OCI-LY1 (cell line): ENCODE data around the gene CAMK2D.

Source experiments
- H2AFZ ChIP-seq: fragments of 200-600 bp; sonication (generic), shearing (Covaris generic); 2 replicates; pipeline ENCODE4 v1.6.0; 2014; ENCODE audit warnings: antibody characterized with exemption, mild to moderate bottlenecking, low read length
- H3F3A ChIP-seq: fragments of 200-600 bp; sonication (generic), shearing (Covaris generic); 2 replicates; pipeline ENCODE4 v1.6.0; 2014; ENCODE audit warnings: mild to moderate bottlenecking, antibody characterized with exemption, low read length, moderate library complexity; ENCODE audit not compliant: insufficient read depth
- H3K27ac ChIP-seq: fragments of 200-600 bp; sonication (generic); 2 replicates; pipeline ENCODE4 v1.5.1; 2014; ENCODE audit warnings: low read length, mixed run types, mild to moderate bottlenecking, low read depth; ENCODE audit not compliant: poor library complexity, severe bottlenecking
- H3K27me3 ChIP-seq: fragments of 200-600 bp; sonication (generic); 2 replicates; pipeline ENCODE4 v1.6.0; 2014; ENCODE audit warnings: antibody characterized with exemption, mild to moderate bottlenecking, low read length, moderate library complexity; ENCODE audit not compliant: insufficient read depth
- H3K36me3 ChIP-seq: fragments of 200-600 bp; sonication (generic); 2 replicates; pipeline ENCODE4 v1.6.1; 2014; ENCODE audit warnings: mild to moderate bottlenecking, antibody characterized with exemption, low read length, moderate library complexity, mixed read lengths; ENCODE audit not compliant: insufficient read depth
- H3K4me1 ChIP-seq: fragments of 200-600 bp; sonication (generic); 2 replicates; pipeline ENCODE4 v1.5.1; 2014; ENCODE audit warnings: mild to moderate bottlenecking, low read length, moderate library complexity; ENCODE audit not compliant: insufficient read depth, severe bottlenecking
- H3K4me2 ChIP-seq: fragments of 200-600 bp; sonication (generic), shearing (Covaris generic); 2 replicates; pipeline ENCODE4 v1.6.1; 2014; ENCODE audit warnings: low read length
- H3K4me3 ChIP-seq: fragments of 200-600 bp; sonication (generic); 2 replicates; pipeline ENCODE4 v1.5.1; 2014; ENCODE audit warnings: low read length, low read depth, mild to moderate bottlenecking, mixed read lengths; ENCODE audit not compliant: poor library complexity, severe bottlenecking
- H3K79me2 ChIP-seq: fragments of 200-600 bp; shearing (Covaris generic); 2 replicates; pipeline ENCODE4 v1.6.1; 2016; ENCODE audit warnings: mixed run types, low read length, mixed read lengths; ENCODE audit not compliant: insufficient read depth
- H3K9ac ChIP-seq: fragments of 200-600 bp; sonication (generic), shearing (Covaris generic); 2 replicates; pipeline ENCODE4 v1.6.1; 2014; ENCODE audit warnings: mild to moderate bottlenecking, low read length, mixed read lengths
- H3K9me2 ChIP-seq: fragments of 200-600 bp; sonication (generic), shearing (Covaris generic); 2 replicates; pipeline ENCODE4 v1.6.1; 2014; ENCODE audit warnings: low read depth, mild to moderate bottlenecking, low read length, mixed read lengths
- H3K9me3 ChIP-seq: fragments of 200-600 bp; shearing (Covaris generic); 2 replicates; pipeline ENCODE4 v1.6.1; 2014; ENCODE audit warnings: low read length, mixed read lengths
- H4K20me1 ChIP-seq: fragments of 200-600 bp; sonication (generic), shearing (Covaris generic); 2 replicates; pipeline ENCODE4 v1.6.0; 2016; ENCODE audit warnings: mild to moderate bottlenecking, low read length; ENCODE audit not compliant: insufficient read depth
- CTCF ChIP-seq: fragments of 200-600 bp; sonication (generic), shearing (Covaris generic); IDR thresholded peaks from 2 replicates; pipeline ENCODE4 v1.5.1; 2017; ENCODE audit warnings: mild to moderate bottlenecking, antibody characterized with exemption, low read length, moderate library complexity, mixed read lengths
- EZH2 ChIP-seq: fragments of 200-600 bp; sonication (generic), shearing (Covaris generic); IDR thresholded peaks from 2 replicates; pipeline ENCODE4 v1.8.0; 2017; ENCODE audit warnings: borderline replicate concordance, mixed run types, mild to moderate bottlenecking, antibody characterized with exemption, low read length, moderate library complexity, mixed read lengths

Gene CAMK2D

DNA sequence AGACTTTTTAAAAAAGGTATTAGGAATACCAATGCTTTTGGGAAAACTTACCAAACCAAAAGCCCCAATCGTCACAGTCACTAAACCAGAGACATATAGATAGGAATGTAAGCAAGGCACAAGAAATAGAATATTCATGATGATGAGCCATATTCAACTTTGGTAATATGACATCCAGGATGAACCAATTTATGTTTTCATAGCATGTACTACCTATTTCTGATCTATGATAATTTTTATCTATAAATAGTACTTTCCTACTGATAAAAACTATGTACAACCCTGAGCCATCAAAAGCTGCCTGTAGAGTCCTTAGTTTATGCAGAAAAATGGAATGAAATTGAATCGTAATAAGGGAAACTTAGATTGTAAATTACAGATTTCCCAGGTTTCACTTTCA is 18.9 kb downstream of the CAMK2D start:
- Histone ChIP-seq H3K4me1 (peaks cover 14% of the 10 kb centered on the region), H4K20me1 (no peaks in the 10 kb centered on the region; the same call in 1 of the 2 replicates), H3K9me2 (no peaks in the 10 kb centered on the region), H3K4me3 (no peak overlapping the region), H3K27me3 (no peaks in the 10 kb centered on the region), H3K4me2 (no peak overlapping the region), H2AFZ (no peak overlapping the region), H3K79me2 (peaks cover 72% of the 10 kb centered on the region), H3F3A (peaks cover 11% of the 10 kb centered on the region; the same call in 1 of the 2 replicates), H3K27ac (no peak overlapping the region), H3K9ac (no peak overlapping the region), H3K36me3 (peaks cover 82% of the 10 kb centered on the region), H3K9me3 (no peaks in the 10 kb centered on the region)
- TF ChIP-seq EZH2 (no peak), CTCF (no peak)

GRCh38 chr4:113741956-113742355 is 19.6 kb downstream of the CAMK2D start:
- peaks cover 79% of the 10 kb centered on the region for H3K79me2 ChIP-seq
- TF ChIP-seq CTCF (no peak), EZH2 (no peak)
- H3K4me2 ChIP-seq = no peak overlapping the region
- peaks cover 14% of the 10 kb centered on the region for H3K4me1 ChIP-seq
- no peak overlapping the region for H3K4me3 ChIP-seq
- no peaks in the 10 kb centered on the region for H3K9me2 ChIP-seq
- no peaks in the 10 kb centered on the region; the same call in 1 of the 2 replicates for H4K20me1 ChIP-seq
- H3K36me3 ChIP-seq = peaks cover 82% of the 10 kb centered on the region
- H2AFZ ChIP-seq = no peak overlapping the region
- H3K27ac ChIP-seq = no peak overlapping the region
- peaks cover 11% of the 10 kb centered on the region; the same call in 1 of the 2 replicates for H3F3A ChIP-seq
- no peaks in the 10 kb centered on the region for H3K27me3 ChIP-seq
- no peak overlapping the region for H3K9ac ChIP-seq
- no peaks in the 10 kb centered on the region for H3K9me3 ChIP-seq

- peaks cover 83% of the 10 kb centered on the region for H3K79me2 ChIP-seq
- no peaks in the 10 kb centered on the region for H3K27me3 ChIP-seq
- H3K4me1 ChIP-seq = peaks cover 14% of the 10 kb centered on the region
- H4K20me1 ChIP-seq = no peaks in the 10 kb centered on the region; the same call in 1 of the 2 replicates
- no peaks in the 10 kb centered on the region for H3K9me3 ChIP-seq
- no peak overlapping the region for H2AFZ ChIP-seq
- TF ChIP-seq EZH2 (no peak), CTCF (no peak)
- peaks cover 11% of the 10 kb centered on the region; the same call in 1 of the 2 replicates for H3F3A ChIP-seq
- H3K4me3 ChIP-seq = no peak overlapping the region
- no peak overlapping the region for H3K27ac ChIP-seq
- no peak overlapping the region for H3K9ac ChIP-seq
- peaks cover 87% of the 10 kb centered on the region for H3K36me3 ChIP-seq
- H3K4me2 ChIP-seq = no peak overlapping the region
- H3K9me2 ChIP-seq = no peaks in the 10 kb centered on the region
Observed at GRCh38 chr4:113740857-113741379, 20.6 kb downstream of the CAMK2D start.
